DMS53 treated with DMSO at 0.1 percent for 48 hours (cell line): ENCODE data around the gene ESRP2.

ENCODE experiments used
- DNase-seq: peaks from one replicate; lab custom pipeline; 2025; ENCODE audit not compliant: unreplicated experiment; lab: John Stamatoyannopoulos, UW

ESRP2 gene

GRCh38 chr16:68264128-68265077 lies 28.5 kb upstream of the ESRP2 start, which contains the start of gene SLC7A6:
TSS of gene SLC7A6 (plus strand) at chr16:68264526. CDS start at chr16:68274727, 10,201 bp downstream.
- DNase-seq = peak; percentile 10

- DNase-seq = no peak
Measured at GRCh38 chr16:68263559-68264127, 27.7 kb upstream of the ESRP2 start.

GRCh38 chr16:68259007-68259825 lies 23.3 kb upstream of the ESRP2 start:
- no peak for DNase-seq

- DNase-seq = peak; percentile 56
Measured at GRCh38 chr16:68257906-68258800, 22.2 kb upstream of the ESRP2 start.

- DNase-seq = peak; percentile 84
Measured at GRCh38 chr16:68257251-68257905, 21.5 kb upstream of the ESRP2 start.

GRCh38 chr16:68255712-68256111 lies 19.8 kb upstream of the ESRP2 start:
- DNase-seq = no peak

- DNase-seq = no peak
Measured at GRCh38 chr16:68253721-68254120, 17.8 kb upstream of the ESRP2 start.

GRCh38 chr16:68252383-68252782 lies 16.5 kb upstream of the ESRP2 start:
- no peak for DNase-seq

GRCh38 chr16:68251832-68252231 lies 15.9 kb upstream of the ESRP2 start:
- no peak for DNase-seq

GRCh38 chr16:68250951-68251350 lies 15.0 kb upstream of the ESRP2 start:
- DNase-seq = no peak

GRCh38 chr16:68249371-68249770 lies 13.4 kb upstream of the ESRP2 start:
- no peak for DNase-seq

GRCh38 chr16:68247932-68248331 lies 12.0 kb upstream of the ESRP2 start:
- DNase-seq = no peak

- no peak for DNase-seq
Measured at GRCh38 chr16:68247400-68247799, 11.5 kb upstream of the ESRP2 start.

GRCh38 chr16:68246666-68247065 lies 10.7 kb upstream of the ESRP2 start:
- no peak for DNase-seq

GRCh38 chr16:68246121-68246520 lies 10.2 kb upstream of the ESRP2 start:
- no peak for DNase-seq

GRCh38 chr16:68244903-68245853 lies 9.3 kb upstream of the ESRP2 start, which contains the start of gene PLA2G15:
TSS of gene PLA2G15 (plus strand) at chr16:68245373. CDS start at chr16:68245427, 54 bp downstream.
- DNase-seq = peak; percentile 51

- DNase-seq = no peak
Measured at GRCh38 chr16:68244481-68244902, 8.6 kb upstream of the ESRP2 start.
